C4-2B (cell line): ENCODE results near the gene CHID1.

Source experiments
- H3K27ac ChIP-seq: fragments of 450-650 bp; 2 replicates; pipeline ENCODE4 v1.5.1; 2017
- ZFX ChIP-seq: fragments of 450-650 bp; IDR thresholded peaks from 2 replicates; pipeline ENCODE4 v1.6.1; 2017
- TF ChIP-seq, protein P1 (sequence below): fragments of 450-650 bp; conservative IDR thresholded peaks from 2 replicates; pipeline ENCODE4 v1.5.1; 2017; ENCODE audit warnings: mild to moderate bottlenecking

CHID1 gene

GRCh38 chr11:832529-833113, 78.0 kb downstream of the CHID1 start, which contains the start of gene CD151:
Gene CD151 (plus strand): TSS chr11:832952. CDS start chr11:836070, 3,118 bp downstream.
- TF ChIP-seq, protein P1, sequence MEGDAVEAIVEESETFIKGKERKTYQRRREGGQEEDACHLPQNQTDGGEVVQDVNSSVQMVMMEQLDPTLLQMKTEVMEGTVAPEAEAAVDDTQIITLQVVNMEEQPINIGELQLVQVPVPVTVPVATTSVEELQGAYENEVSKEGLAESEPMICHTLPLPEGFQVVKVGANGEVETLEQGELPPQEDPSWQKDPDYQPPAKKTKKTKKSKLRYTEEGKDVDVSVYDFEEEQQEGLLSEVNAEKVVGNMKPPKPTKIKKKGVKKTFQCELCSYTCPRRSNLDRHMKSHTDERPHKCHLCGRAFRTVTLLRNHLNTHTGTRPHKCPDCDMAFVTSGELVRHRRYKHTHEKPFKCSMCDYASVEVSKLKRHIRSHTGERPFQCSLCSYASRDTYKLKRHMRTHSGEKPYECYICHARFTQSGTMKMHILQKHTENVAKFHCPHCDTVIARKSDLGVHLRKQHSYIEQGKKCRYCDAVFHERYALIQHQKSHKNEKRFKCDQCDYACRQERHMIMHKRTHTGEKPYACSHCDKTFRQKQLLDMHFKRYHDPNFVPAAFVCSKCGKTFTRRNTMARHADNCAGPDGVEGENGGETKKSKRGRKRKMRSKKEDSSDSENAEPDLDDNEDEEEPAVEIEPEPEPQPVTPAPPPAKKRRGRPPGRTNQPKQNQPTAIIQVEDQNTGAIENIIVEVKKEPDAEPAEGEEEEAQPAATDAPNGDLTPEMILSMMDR = no peak
- TF ChIP-seq ZFX = peak; percentile 41; the same call in 1 of the 2 replicates
- peak within 1 kb of the TSS; percentile 97 for H3K27ac ChIP-seq

GRCh38 chr11:831961-832528, 78.6 kb downstream of the CHID1 start:
- peak overlapping the region; percentile 97 for H3K27ac ChIP-seq
- no peak for TF ChIP-seq ZFX

DNA sequence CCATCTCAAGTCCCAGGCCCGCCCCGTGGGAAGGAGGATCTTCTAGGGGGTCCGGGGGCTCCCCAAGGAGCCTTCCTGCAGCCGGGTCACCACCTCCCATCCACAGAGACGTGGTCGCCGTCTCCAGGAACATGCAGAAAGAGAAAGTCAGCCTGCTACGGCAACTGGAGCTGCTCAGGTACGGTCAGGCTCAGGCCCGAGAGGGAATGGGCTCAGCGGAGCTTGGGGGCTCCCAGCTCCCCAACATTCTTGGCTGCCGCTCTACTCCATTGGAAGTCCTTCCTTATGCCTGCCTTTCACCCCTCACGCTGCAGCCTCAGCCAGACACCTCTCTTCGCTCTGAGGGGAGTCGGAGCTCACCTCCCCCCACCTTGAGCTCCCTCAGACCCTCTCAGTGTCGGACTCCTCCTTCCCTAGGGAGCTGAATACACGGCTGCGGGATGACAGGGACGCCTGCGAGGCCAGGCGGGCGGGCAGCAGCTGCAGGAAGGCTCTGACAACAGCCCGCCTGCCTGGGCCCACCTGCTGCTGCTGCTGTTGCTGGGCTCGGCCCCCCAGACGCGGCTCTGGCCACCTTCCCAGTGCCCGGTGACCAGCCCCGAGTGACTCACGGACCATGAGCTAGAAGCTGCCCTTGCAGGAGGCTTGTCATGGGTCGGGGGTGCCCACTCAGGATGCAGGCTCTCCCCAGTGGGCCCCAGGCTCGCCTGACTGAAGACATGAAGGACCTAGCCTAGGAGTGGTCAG, 79.3 kb downstream of the CHID1 start:
- TF ChIP-seq ZFX = no peak
- TF ChIP-seq, protein P1 = no peak

DNA sequence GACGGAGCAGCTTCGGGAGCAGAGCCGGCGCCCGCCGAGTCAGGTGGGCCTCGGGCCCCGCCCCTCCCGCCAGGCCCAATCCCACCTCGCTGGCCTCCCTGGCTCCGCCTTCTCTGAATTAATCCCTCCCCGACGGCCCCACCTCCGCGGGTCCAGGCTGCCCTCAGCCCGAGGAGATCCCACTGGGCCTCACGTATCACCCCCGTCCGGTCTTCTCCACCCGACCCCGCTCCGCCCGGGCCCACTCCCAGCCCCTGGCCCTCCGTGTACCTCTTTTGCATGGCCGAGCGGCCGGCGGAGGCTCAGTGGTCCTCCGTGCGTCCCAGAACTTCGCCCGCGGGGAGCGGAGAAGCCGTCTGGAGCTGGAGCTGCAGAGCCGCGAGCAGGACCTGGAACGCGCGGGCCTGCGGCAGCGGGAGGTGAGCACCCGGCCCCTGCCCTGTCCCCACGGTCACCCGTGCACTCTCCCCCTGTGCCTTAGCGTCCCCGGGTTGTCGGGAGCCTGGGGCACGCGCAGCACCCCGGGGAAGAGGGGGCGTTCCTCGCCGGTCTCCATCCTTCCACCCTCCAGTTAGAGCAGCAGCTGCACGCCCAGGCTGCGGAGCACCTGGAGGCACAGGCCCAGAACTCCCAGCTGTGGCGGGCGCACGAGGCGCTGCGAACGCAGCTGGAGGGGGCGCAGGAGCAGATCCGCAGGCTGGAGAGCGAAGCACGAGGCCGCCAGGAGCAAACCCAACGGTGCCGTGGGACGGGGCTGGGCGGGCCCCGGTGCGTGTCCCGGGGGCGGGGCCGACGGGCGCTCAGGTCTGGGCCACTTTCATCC, 80.1 kb downstream of the CHID1 start:
- no peak overlapping the region for H3K27ac ChIP-seq
- no peak for TF ChIP-seq ZFX
- TF ChIP-seq, protein P1 = no peak

More for the DNA sequence above, 79.3 kb downstream of the CHID1 start:
- peak overlapping the region; percentile 97 for H3K27ac ChIP-seq

- TF ChIP-seq, protein P1 = no peak
- TF ChIP-seq ZFX = no peak
- H3K27ac ChIP-seq = no peak overlapping the region; the same call in 1 of the 2 replicates
Observed at GRCh38 chr11:829847-830294, 80.7 kb downstream of the CHID1 start.

GRCh38 chr11:829176-829846, 81.3 kb downstream of the CHID1 start:
- TF ChIP-seq ZFX = no peak
- TF ChIP-seq, protein P1 = no peak
- peak overlapping the region; percentile 98 for H3K27ac ChIP-seq
